ENCODE measurements around the gene ATP1B2. TPM values are rescaled to one million over a fixed set of nuclear protein-coding genes. Genes with fewer than 3 reads are reported as not detected.
A peak's percentile ranks its signal among the peaks of the same experiment; 100 is the strongest.

Gene ATP1B2
- total RNA-seq, 2 experiments from 2014 or later: 0.08 TPM; not detected in 1

DNA sequence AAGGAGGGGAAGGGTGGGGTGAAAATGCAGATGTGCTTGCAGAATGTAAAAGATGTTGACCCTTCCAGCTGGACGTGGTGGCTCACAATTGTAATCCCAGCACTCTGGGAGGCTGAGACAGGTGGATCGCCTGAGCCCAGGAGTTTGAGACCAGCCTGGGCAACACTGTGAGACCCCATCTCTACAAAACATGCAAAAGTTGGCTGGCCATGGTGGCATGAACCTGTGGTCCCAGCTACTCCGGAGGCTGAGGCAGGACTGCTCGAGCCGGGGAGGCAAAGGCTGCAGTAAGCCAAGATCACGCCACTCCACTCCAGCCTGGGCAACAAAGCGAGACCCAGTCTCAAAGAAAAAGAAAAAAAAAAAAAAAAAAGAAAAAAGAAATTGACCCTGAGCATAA is 17.8 kb downstream of the ATP1B2 start:
- ChIA-PET POLR2A (no interaction called here), CTCF (interaction anchor here (1.2 kb wide), 1 partner anchor 50 kb away, joined by 3 read pairs; no protein-coding TSS in a partner anchor)
- Mint-ChIP-seq H3K36me3 (ENCODE audit: low read depth) (peaks cover 35% of the 10 kb centered on the region), H3K27ac (no peak overlapping the region), H3K9me3 (peaks cover 3% of the 10 kb centered on the region), H3K4me1 (no peaks in the 10 kb centered on the region), H3K4me3 (no peak overlapping the region), H3K27me3 (no peaks in the 10 kb centered on the region)
- no peak for DNase-seq

DNA sequence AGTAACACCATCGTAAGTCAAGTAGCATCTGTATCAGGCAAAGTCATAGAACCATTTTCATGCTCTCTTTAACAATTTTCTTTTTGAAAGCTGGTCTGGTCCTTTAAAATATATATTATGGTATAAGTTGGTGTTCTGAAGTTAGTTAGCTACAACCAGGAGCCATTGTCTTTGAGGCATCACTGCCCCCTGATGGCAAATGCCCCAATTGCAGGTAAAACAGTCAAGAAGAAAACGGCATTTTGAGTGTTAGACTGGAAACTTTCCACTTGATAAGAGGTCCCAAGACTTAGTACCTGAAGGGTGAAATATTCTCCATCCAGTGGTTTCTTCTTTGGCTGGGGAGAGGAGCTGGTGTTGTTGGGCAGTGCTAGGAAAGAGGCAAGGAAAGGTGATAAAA is 22.5 kb downstream of the ATP1B2 start:
- CTCF ChIA-PET: interaction anchor here (0.7 to 2.7 kb wide), 10 partner anchors 10 to 318 kb away, joined by 3 to 16 read pairs (median 4); partner anchors contain the start of genes FXR2, TMEM95, TP53 and WRAP53
- H3K9me3 Mint-ChIP-seq: peaks cover 10% of the 10 kb centered on the region
- POLR2A ChIA-PET: no interaction called here

DNA sequence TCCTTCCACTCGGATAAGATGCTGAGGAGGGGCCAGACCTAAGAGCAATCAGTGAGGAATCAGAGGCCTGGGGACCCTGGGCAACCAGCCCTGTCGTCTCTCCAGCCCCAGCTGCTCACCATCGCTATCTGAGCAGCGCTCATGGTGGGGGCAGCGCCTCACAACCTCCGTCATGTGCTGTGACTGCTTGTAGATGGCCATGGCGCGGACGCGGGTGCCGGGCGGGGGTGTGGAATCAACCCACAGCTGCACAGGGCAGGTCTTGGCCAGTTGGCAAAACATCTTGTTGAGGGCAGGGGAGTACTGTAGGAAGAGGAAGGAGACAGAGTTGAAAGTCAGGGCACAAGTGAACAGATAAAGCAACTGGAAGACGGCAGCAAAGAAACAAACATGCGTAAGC is 24.2 kb downstream of the ATP1B2 start:
- Mint-ChIP-seq H3K4me1 (peaks cover 6% of the 10 kb centered on the region), H3K27me3 (no peaks in the 10 kb centered on the region), H3K9me3 (peaks cover 10% of the 10 kb centered on the region), H3K4me3 (no peak overlapping the region), H3K36me3 (ENCODE audit: low read depth) (peaks cover 51% of the 10 kb centered on the region), H3K27ac (no peak overlapping the region)
- ChIA-PET CTCF (interaction anchor here (0.9 to 1.0 kb wide), 2 partner anchors 11 to 13 kb away, joined by 3 to 4 read pairs; partner anchors contain the start of gene TP53), POLR2A (no interaction called here)
- DNase-seq: no peak

More for the DNA sequence above, 22.5 kb downstream of the ATP1B2 start:
- no peak overlapping the region for H3K4me3 Mint-ChIP-seq
- H3K36me3 Mint-ChIP-seq (ENCODE audit: low read depth): peaks cover 55% of the 10 kb centered on the region
- DNase-seq: peak; percentile 46
- peaks cover 4% of the 10 kb centered on the region for H3K4me1 Mint-ChIP-seq
- no peak overlapping the region for H3K27ac Mint-ChIP-seq
- H3K27me3 Mint-ChIP-seq: no peaks in the 10 kb centered on the region

DNA sequence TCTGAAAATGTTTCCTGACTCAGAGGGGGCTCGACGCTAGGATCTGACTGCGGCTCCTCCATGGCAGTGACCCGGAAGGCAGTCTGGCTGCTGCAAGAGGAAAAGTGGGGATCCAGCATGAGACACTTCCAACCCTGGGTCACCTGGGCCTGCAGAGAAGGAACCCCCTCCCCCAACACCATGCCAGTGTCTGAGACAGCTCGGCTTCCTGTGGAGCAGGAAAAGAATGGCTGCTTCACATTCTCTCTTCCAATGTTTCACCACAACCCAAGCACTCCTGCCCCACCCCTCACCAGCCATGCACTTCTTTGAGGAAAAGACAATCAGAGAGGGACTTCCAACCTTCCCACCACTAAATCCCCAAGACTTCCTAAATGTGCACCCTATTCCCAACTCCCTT is 25.8 kb downstream of the ATP1B2 start:
- Mint-ChIP-seq H3K4me3 (no peak overlapping the region), H3K36me3 (ENCODE audit: low read depth) (peaks cover 42% of the 10 kb centered on the region), H3K27me3 (no peaks in the 10 kb centered on the region), H3K27ac (no peak overlapping the region), H3K4me1 (peaks cover 7% of the 10 kb centered on the region), H3K9me3 (peaks cover 10% of the 10 kb centered on the region)
- CTCF ChIA-PET: interaction anchor here (0.9 to 3.0 kb wide), 2 partner anchors 11 to 28 kb away, joined by 3 to 17 read pairs; partner anchors contain the start of genes TP53 and WRAP53
- POLR2A ChIA-PET: no interaction called here
- no peak for DNase-seq

DNA sequence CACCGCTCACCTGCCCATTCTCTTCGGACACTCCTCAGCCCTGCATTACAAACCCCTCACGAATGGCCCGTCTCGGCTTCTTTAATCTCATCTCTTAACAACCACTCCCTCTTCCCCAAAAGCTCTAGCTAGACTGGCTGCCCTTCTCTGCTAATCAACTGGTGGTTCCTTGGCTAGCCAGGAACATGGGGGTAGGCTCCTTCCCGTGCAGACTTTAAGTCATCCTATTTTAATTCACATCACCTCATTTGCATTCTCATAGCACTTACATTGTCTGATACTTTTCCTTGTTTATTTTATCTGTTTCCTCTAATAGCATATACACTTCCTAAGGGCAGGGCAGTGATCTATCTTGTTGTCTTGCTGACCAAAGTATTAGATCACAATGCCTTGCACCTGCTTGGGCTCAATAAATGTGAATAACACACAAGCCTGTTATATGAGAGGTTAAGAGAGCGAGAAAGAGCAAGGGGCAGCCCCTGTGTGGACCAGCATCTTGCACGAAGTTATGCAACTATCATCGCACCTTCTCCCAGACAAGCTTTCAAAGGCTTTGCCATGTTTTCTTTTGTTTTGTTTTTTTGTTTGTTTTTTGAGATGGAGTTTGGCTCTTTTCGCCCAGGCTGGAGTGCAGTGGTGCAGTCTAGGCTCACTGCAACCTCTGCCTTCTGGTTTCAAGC is 26.8 kb downstream of the ATP1B2 start:
- DNase-seq: no peak
- H3K4me1 Mint-ChIP-seq: peaks cover 9% of the 10 kb centered on the region
- H3K4me3 Mint-ChIP-seq: no peak overlapping the region
- CTCF ChIA-PET: interaction anchor here (3.0 kb wide), 1 partner anchor 10 kb away, joined by 17 read pairs; the partner anchor contains the start of genes TP53 and WRAP53
- POLR2A ChIA-PET: interaction anchor here (0.6 kb wide), 1 partner anchor 8 kb away, joined by 4 read pairs; no protein-coding TSS in a partner anchor
- H3K36me3 Mint-ChIP-seq (ENCODE audit: low read depth): peaks cover 38% of the 10 kb centered on the region
- peak overlapping the region; percentile 43 for H3K27ac Mint-ChIP-seq
- peaks cover 10% of the 10 kb centered on the region for H3K9me3 Mint-ChIP-seq
- no peaks in the 10 kb centered on the region for H3K27me3 Mint-ChIP-seq

DNA sequence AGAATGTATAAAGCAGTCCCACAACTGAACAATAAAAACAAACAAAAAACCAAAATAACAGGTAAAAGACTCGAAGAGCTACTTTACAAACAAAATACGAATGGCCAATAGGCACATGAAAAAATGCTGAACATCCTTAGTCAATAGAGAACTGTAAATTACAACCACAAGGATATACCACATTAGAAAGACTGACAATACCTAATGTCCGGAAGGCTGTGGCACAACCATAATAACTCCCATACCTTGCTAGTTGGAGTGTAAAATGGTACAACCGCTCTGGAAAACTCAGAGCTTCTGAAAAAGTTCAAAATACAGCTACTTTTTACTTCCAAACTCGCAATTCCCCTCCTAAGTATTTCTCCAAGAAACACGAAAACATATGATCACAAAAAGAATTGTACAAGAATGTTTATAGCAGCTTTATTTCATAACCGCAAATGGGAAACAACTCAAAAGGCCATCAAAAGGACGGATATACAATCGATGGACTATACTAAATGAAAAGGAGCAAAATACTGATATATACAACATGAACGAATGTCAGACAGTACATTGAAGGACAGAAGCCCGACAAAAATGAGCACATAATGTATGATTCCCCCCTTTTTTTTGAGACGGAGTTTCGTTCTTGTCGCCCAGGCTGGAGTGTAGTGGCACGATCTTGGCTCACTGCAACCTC is 34.3 kb downstream of the ATP1B2 start:
- ChIA-PET POLR2A (no interaction called here), CTCF (interaction anchor here (1.4 kb wide), 1 partner anchor 26 kb away, joined by 5 read pairs; no protein-coding TSS in a partner anchor)
- Mint-ChIP-seq H3K27me3 (no peaks in the 10 kb centered on the region), H3K36me3 (ENCODE audit: low read depth) (peaks cover 20% of the 10 kb centered on the region), H3K27ac (peak overlapping the region; percentile 100), H3K4me1 (peaks cover 44% of the 10 kb centered on the region), H3K9me3 (no peaks in the 10 kb centered on the region), H3K4me3 (peak overlapping the region; percentile 92)
- no peak for DNase-seq

DNA sequence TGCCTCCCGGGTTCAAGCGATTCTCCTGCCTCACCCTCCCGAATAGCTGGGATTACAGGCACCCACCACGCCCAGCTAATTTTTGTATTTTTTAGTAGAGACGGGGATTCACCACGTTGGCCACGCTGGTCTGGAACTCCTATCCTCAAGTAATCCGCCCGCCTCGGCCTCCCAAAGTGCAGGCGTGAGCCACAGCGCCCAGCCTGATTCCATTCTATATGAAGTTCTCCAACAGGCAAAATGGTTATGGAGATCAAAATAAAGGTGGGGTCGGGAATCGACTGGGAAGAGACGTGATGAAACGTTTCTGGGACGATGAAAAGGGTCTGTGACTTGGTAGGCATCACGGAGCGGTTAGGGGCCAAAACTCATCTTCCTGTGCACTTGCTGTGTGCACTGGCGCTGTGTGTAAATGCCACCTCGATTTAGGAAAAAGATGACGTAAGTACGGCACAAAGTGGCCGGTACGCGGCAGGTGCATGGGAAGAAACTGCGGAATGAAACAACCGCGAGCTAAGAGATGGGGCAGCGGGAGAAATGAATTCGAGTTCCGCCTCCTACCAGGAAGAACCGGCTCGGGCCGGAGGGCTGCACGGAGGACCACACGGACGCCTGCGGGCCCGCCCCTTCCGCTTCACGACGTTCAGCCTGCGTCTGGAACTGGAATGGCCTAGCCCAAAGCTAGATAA is 35.0 kb downstream of the ATP1B2 start:
- Mint-ChIP-seq H3K27me3 (no peaks in the 10 kb centered on the region), H3K27ac (peak overlapping the region; percentile 100), H3K9me3 (no peaks in the 10 kb centered on the region), H3K4me1 (peaks cover 48% of the 10 kb centered on the region), H3K4me3 (peak overlapping the region; percentile 92), H3K36me3 (ENCODE audit: low read depth) (peaks cover 20% of the 10 kb centered on the region)
- CTCF ChIA-PET: interaction anchor here (0.6 to 3.0 kb wide), 6 partner anchors 10 to 336 kb away, joined by 3 to 33 read pairs (median 6); no protein-coding TSS in a partner anchor
- DNase-seq: peak; percentile 91
- POLR2A ChIA-PET: interaction anchor here (0.5 to 2.8 kb wide), 9 partner anchors 8 to 441 kb away, joined by 3 to 8 read pairs (median 4); partner anchors contain the start of genes ACAP1, MPDU1, SAT2 and TMEM102

DNA sequence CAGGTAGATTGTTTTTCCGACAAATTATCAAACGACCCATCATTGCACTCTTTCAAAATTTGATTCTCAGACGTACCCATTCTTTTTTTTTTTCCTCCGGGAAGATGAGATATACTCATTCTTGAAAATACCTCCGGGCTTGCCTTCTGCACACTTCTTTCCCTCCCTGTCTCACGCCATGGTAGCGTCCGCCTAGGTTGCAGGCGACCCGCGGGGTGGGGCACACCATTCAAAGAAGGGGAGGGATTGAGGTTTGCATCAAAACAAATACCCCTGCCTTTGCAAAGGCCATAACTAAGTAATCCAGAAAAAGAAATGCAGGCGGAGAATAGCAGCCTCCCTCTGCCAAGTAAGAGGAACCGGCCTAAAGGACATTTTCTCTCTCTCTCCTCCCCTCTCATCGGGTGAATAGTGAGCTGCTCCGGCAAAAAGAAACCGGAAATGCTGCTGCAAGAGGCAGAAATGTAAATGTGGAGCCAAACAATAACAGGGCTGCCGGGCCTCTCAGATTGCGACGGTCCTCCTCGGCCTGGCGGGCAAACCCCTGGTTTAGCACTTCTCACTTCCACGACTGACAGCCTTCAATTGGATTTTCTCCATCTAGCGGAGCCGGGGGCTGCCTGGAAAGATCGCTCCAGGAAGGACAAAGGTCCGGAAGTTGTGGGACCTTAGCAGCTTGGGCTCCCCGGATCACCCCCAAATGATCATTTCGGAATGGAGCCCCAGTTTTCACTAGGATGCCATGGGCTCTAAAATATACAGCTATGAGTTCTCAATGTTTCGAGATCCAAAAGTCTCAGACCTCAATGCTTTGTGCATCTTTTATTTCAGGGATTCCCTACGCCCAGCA is 35.7 kb downstream of the ATP1B2 start:
- no peaks in the 10 kb centered on the region for H3K9me3 Mint-ChIP-seq
- no peaks in the 10 kb centered on the region for H3K27me3 Mint-ChIP-seq
- H3K4me1 Mint-ChIP-seq: peaks cover 48% of the 10 kb centered on the region
- ChIA-PET CTCF (interaction anchor here (0.6 to 3.4 kb wide), 26 partner anchors 8 to 433 kb away, joined by 3 to 33 read pairs (median 6); partner anchors contain the start of genes CD68, DNAH2, FXR2 and MPDU1), POLR2A (interaction anchor here (0.5 to 2.8 kb wide), 10 partner anchors 9 to 441 kb away, joined by 3 to 8 read pairs (median 4); partner anchors contain the start of genes ATP1B2, FXR2, MPDU1 and SAT2)
- H3K4me3 Mint-ChIP-seq: peak overlapping the region; percentile 92
- peak; percentile 84 for DNase-seq
- H3K27ac Mint-ChIP-seq: peak overlapping the region; percentile 100
- H3K36me3 Mint-ChIP-seq (ENCODE audit: low read depth): peaks cover 22% of the 10 kb centered on the region

DNA sequence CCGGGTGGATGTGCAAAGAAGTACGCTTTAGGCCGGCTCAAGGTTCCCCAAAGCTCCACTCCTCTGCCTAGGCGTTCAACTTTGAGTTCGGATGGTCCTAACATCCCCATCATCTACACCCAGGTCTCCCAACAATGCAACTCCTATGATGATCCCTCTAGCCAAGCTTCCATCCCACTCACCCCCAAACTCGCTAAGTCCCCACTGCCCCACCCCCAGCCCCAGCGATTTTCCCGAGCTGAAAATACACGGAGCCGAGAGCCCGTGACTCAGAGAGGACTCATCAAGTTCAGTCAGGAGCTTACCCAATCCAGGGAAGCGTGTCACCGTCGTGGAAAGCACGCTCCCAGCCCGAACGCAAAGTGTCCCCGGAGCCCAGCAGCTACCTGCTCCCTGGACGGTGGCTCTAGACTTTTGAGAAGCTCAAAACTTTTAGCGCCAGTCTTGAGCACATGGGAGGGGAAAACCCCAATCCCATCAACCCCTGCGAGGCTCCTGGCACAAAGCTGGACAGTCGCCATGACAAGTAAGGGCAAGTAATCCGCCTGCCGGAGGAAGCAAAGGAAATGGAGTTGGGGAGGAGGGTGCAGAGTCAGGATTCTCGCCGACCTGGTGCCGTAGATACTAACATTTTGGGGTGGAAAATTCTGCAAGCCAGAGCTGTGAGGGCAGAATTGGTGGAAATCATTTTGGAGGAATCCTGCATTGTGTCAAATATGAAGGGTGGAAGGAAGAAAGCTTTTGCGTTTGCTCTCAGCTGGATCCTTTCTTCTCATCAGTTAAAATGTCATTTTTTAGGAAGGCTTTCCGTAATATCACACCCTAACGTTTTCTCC is 36.6 kb downstream of the ATP1B2 start, which contains the start of gene TP53:
Gene TP53 (minus strand): TSS at position 419 of the 836 bp plus-strand sequence. CDS start 10,896 bp downstream, outside the sequence.
- peaks cover 48% of the 10 kb centered on the region for H3K4me1 Mint-ChIP-seq
- H3K9me3 Mint-ChIP-seq: no peaks in the 10 kb centered on the region
- peak within 1 kb of the TSS; percentile 92 for H3K4me3 Mint-ChIP-seq
- H3K27me3 Mint-ChIP-seq: no peaks in the 10 kb centered on the region
- peak within 1 kb of the TSS; percentile 100 for H3K27ac Mint-ChIP-seq
- POLR2A ChIA-PET: interaction anchor here (0.6 to 2.8 kb wide), 9 partner anchors 37 to 433 kb away, joined by 3 to 8 read pairs (median 4); partner anchors contain the start of genes ATP1B2, FXR2 and MPDU1
- H3K36me3 Mint-ChIP-seq (ENCODE audit: low read depth): peaks cover 22% of the 10 kb centered on the region
- peak; percentile 94 for DNase-seq
- CTCF ChIA-PET: interaction anchor here (0.5 to 3.4 kb wide), 52 partner anchors 9 to 561 kb away, joined by 3 to 33 read pairs (median 4); partner anchors contain the start of genes CD68, CNTROB, CTC1 and DNAH2

DNA sequence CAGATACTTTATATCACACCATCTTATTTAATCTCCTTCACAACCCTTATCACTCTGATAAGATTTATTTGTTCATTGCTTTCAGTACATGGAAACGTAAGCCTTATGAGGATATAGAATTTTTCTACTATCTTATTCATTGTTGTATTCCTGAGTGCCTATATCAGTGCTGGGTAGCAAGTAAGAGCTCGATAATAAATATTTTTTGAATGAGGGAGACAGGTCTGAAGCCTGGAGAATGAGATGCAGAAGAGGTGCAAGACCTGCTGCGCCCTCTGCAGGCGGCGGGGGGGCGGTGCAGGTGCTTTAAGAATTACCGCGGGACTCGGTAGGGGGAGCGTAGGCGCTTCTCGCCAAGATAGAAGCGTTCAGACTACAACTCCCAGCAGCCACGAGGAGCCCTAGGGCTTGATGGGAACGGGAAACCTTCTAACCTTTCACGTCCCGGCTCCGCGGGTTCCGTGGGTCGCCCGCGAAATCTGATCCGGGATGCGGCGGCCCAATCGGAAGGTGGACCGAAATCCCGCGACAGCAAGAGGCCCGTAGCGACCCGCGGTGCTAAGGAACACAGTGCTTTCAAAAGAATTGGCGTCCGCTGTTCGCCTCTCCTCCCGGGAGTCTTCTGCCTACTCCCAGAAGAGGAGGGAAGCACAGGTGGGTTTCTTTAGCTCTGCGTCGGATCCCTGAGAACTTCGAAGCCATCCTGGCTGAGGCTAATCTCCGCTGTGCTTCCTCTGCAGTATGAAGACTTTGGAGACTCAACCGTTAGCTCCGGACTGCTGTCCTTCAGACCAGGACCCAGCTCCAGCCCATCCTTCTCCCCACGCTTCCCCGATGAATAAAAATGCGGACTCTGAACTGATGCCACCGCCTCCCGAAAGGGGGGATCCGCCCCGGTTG is 37.4 kb downstream of the ATP1B2 start, which contains the start of gene WRAP53:
Gene WRAP53 (plus strand): TSS at position 570 of the 900 bp plus-strand sequence. CDS start 172 bp downstream, at position 742.
- H3K4me3 Mint-ChIP-seq: peak within 1 kb of the TSS; percentile 92
- H3K27me3 Mint-ChIP-seq: no peaks in the 10 kb centered on the region
- peaks cover 25% of the 10 kb centered on the region for H3K36me3 Mint-ChIP-seq (ENCODE audit: low read depth)
- POLR2A ChIA-PET: interaction anchor here (0.6 to 2.8 kb wide), 8 partner anchors 37 to 432 kb away, joined by 3 to 8 read pairs (median 4); partner anchors contain the start of genes ATP1B2, FXR2 and MPDU1
- peak; percentile 97 for DNase-seq
- no peaks in the 10 kb centered on the region for H3K9me3 Mint-ChIP-seq
- CTCF ChIA-PET: interaction anchor here (0.5 to 3.4 kb wide), 55 partner anchors 10 to 556 kb away, joined by 3 to 33 read pairs (median 4); partner anchors contain the start of genes CD68, CNTROB, DNAH2 and DVL2
- peak within 1 kb of the TSS; percentile 100 for H3K27ac Mint-ChIP-seq
- H3K4me1 Mint-ChIP-seq: peaks cover 45% of the 10 kb centered on the region

All from activated CD4-positive, alpha-beta T cell treated with anti-CD3 and anti-CD28 coated beads, Interleukin-2, amount 10 ng/mL, durations not matched to agents 7 days and 5 days (primary cell).